Ishikawa (cell line): Measurements from ENCODE around the gene TNFRSF4.

Experiments
- CEBPB ChIP-seq: IDR thresholded peaks from 2 replicates; pipeline ENCODE4 v1.6.1; 2012
- CREB1 ChIP-seq: IDR thresholded peaks from 2 replicates; pipeline ENCODE4 v1.6.1; 2012; ENCODE audit warnings: low read depth
- EGR1 ChIP-seq: IDR thresholded peaks from 2 replicates; pipeline ENCODE4 v1.6.1; 2012
- EP300 ChIP-seq: IDR thresholded peaks from 2 replicates; pipeline ENCODE4 v1.6.1; 2012; ENCODE audit warnings: borderline replicate concordance
- FOXM1 ChIP-seq: IDR thresholded peaks from 2 replicates; pipeline ENCODE4 v1.6.1; 2012; ENCODE audit warnings: low read depth, borderline replicate concordance
- MAX ChIP-seq: IDR thresholded peaks from 2 replicates; pipeline ENCODE4 v1.6.1; 2012
- NFIC ChIP-seq: IDR thresholded peaks from 2 replicates; pipeline ENCODE4 v1.6.1; 2012
- RAD21 ChIP-seq: IDR thresholded peaks from 2 replicates; pipeline ENCODE4 v1.6.1; 2012; ENCODE audit warnings: low read depth
- TAF1 ChIP-seq: IDR thresholded peaks from 2 replicates; pipeline ENCODE4 v1.6.1; 2012; ENCODE audit warnings: low read depth, mild to moderate bottlenecking
- TCF12 ChIP-seq: IDR thresholded peaks from 2 replicates; pipeline ENCODE4 v1.6.1; 2012; ENCODE audit warnings: low read depth
- TEAD4 ChIP-seq: IDR thresholded peaks from 2 replicates; pipeline ENCODE4 v1.6.1; 2012
- USF1 ChIP-seq: IDR thresholded peaks from 2 replicates; pipeline ENCODE4 v1.6.1; 2012
- YY1 ChIP-seq: IDR thresholded peaks from 2 replicates; pipeline ENCODE4 v1.6.1; 2012; ENCODE audit warnings: low read depth
- ZBTB7A ChIP-seq: IDR thresholded peaks from 2 replicates; pipeline ENCODE4 v1.6.1; 2012; ENCODE audit warnings: low read depth
- TF ChIP-seq, protein P1 (sequence below): IDR thresholded peaks from 2 replicates; pipeline ENCODE4 v1.6.1; 2012; ENCODE audit warnings: low read depth, mild to moderate bottlenecking

TNFRSF4 gene

DNA sequence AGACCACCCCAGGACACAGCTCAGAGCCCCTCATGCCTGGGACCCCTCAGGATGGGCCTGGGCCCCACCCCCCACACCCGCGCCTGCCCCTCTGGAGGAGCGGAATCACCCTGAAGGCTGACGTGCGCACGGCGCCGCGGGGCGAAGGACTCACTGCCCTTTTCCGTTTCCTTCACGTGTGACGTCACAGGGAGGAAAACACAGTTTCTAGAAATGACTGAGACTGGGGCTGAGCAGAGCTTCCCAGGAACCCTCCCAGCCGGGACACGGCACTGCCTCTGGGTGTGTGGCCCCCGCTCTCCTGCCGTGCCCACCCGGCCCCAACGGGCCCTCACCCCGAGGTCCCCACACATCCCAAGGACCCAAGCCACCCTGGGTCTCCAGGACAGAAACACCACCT is 5.4 kb upstream of the TNFRSF4 start:
- TF ChIP-seq USF1 (no peak), MAX (no peak), TAF1 (no peak), CREB1 (no peak), ZBTB7A (no peak), FOXM1 (no peak), EGR1 (no peak), YY1 (no peak), TCF12 (no peak), NFIC (no peak), CEBPB (no peak), TEAD4 (no peak), EP300 (no peak), RAD21 (no peak)
- TF ChIP-seq, protein P1, sequence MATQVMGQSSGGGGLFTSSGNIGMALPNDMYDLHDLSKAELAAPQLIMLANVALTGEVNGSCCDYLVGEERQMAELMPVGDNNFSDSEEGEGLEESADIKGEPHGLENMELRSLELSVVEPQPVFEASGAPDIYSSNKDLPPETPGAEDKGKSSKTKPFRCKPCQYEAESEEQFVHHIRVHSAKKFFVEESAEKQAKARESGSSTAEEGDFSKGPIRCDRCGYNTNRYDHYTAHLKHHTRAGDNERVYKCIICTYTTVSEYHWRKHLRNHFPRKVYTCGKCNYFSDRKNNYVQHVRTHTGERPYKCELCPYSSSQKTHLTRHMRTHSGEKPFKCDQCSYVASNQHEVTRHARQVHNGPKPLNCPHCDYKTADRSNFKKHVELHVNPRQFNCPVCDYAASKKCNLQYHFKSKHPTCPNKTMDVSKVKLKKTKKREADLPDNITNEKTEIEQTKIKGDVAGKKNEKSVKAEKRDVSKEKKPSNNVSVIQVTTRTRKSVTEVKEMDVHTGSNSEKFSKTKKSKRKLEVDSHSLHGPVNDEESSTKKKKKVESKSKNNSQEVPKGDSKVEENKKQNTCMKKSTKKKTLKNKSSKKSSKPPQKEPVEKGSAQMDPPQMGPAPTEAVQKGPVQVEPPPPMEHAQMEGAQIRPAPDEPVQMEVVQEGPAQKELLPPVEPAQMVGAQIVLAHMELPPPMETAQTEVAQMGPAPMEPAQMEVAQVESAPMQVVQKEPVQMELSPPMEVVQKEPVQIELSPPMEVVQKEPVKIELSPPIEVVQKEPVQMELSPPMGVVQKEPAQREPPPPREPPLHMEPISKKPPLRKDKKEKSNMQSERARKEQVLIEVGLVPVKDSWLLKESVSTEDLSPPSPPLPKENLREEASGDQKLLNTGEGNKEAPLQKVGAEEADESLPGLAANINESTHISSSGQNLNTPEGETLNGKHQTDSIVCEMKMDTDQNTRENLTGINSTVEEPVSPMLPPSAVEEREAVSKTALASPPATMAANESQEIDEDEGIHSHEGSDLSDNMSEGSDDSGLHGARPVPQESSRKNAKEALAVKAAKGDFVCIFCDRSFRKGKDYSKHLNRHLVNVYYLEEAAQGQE, result no peak

GRCh38 chr1:1218524-1219200 is 4.7 kb upstream of the TNFRSF4 start:
- TF ChIP-seq NFIC (0 out of 2 replicates have a peak, but pooled peaks have one; percentile 10), TEAD4 (no peak)

DNA sequence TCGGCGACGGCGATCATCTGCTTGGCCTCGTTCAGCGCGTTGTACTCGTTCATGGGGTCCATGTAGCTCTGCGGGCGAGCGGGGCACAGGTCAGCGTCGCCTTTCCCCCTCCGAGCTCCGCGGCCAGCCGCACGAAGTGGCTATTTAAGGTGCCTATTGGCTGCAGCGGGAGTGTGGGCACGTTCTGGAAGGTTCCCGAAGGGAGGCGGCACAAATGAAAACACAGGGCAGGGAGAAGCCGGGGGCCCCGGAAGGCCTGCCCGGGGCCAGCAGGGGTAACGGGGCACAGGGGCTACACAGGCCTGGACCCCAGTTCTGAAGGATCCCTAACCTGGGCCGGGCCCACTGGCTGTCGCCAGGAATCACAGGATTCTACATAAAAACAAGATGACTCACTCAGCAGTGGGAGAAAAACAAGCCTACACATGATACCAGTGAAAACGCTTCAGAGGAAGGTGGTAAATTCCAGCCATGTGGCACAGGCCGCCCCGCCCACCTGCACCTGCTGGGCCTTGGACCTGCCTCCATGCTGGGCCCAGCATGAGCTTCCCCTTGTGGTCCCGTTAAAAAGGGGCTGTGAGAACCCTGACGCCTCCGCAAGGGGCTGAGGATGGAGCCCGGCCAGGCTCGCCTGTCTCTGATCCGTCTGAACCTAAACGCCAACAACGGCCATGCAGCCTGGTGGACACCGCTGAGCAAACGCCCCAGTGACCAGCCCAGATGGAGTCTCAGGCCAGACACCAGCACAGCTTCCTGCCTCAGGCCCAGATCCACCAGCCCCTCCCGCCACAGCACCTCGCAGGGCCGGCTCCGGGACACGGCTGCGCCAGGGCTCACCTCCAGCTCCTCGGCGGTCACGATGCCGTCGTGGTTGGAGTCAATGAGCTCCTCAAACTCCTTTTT is 3.9 kb upstream of the TNFRSF4 start:
- TF ChIP-seq, protein P1, result no peak
- TF ChIP-seq USF1 (peak; percentile 75), CEBPB (peak; percentile 18; the same call in 1 of the 2 replicates), FOXM1 (peak; percentile 73; the same call in 1 of the 2 replicates), TEAD4 (peak; percentile 84), NFIC (peak; percentile 88), YY1 (no peak), EP300 (peak; percentile 87), ZBTB7A (peak; percentile 86; the same call in 1 of the 2 replicates), EGR1 (peak; percentile 96), CREB1 (no peak), RAD21 (peak; percentile 19; the same call in 1 of the 2 replicates), TCF12 (peak; percentile 97), MAX (peak; percentile 96), TAF1 (no peak)

DNA sequence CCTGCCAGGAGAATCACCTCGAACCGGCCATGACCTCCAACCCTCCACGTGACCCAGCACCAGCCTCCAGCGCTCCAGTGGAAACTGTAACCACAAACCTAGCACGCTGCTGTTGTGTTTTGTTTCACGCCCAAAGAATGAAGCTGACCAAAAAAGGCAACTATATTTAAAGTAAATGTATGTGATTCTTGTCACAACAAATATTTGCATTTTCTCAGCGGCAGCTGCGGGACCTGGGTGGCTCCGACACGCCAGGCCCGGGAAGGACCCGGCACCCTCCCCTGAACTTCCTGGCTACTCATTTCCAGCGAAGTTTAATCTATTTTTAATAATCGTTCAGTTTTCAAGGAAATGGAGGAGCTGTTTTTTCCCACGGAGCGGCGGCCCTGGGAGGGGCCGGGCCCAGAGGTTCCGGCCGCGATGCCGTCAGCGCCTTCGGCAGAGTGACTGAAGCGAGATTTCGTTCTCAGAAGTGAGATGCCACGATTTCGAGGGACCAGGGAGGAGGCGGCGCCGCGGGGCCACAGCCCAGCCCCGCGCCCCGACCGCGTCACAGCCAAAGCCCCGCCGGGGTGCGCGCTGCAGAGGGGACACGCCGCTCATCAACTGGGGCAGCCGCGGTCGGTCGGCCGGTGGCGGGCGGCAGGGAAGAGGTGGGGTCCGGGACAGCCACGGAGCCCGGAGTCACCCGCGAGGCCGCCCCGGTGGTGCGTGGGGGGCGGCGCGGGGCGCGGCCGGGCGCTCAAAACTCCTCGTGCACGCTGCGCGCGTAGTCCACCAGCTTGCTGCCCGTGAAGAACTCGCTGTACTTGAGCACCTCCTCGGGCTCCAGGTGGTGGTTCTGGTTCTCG is 3.0 kb upstream of the TNFRSF4 start:
- TF ChIP-seq CREB1, result no peak
- TF ChIP-seq NFIC, result no peak
- no peak for TF ChIP-seq USF1
- TF ChIP-seq TCF12, result no peak
- no peak for TF ChIP-seq EGR1
- TF ChIP-seq MAX, result no peak
- no peak for TF ChIP-seq TEAD4
- TF ChIP-seq, protein P1, result no peak
- no peak for TF ChIP-seq YY1
